Measurements from ENCODE around the gene EYA4.

EYA4 gene

GRCh38 chr6:133541040-133541439, 299.9 kb downstream of the EYA4 start:
- ChIA-PET POLR2A (no interaction called here), CTCF (interaction anchor here (1.0 to 1.1 kb wide), 2 partner anchors 383 to 711 kb away, joined by 3 to 4 read pairs; no protein-coding TSS in a partner anchor)
- Histone ChIP-seq H3K4me3 (ENCODE audit: low read depth, low read length) (no peak overlapping the region), H3K4me1 (ENCODE audit: control insufficient read depth, insufficient read depth, low read length) (no peaks in the 10 kb centered on the region), H3K9me3 (ENCODE audit: control insufficient read depth, insufficient read depth, low read depth, low read length) (no peaks in the 10 kb centered on the region), H3K36me3 (ENCODE audit: control insufficient read depth in 2 of 2, insufficient read depth in 1 of 2, low read length in 2 of 2) (no peaks in the 10 kb centered on the region), H3K27ac (ENCODE audit: extremely low read depth, low read depth, low read length) (no peak overlapping the region)
- TF ChIP-seq ZNF404 (tag by site-specific recombination; IDR thresholded peaks at IDR 0.05): no peak

- H3K9me3 ChIP-seq (ENCODE audit: control insufficient read depth, insufficient read depth, low read depth, low read length): no peaks in the 10 kb centered on the region
- H3K27ac ChIP-seq (ENCODE audit: extremely low read depth, low read depth, low read length): no peak overlapping the region
- ChIA-PET CTCF (interaction anchor here (0.7 to 1.2 kb wide), 2 partner anchors 346 to 357 kb away, joined by 3 read pairs; no protein-coding TSS in a partner anchor), POLR2A (interaction anchor here (1.3 kb wide), 1 partner anchor 10 kb away, joined by 4 read pairs; no protein-coding TSS in a partner anchor)
- H3K4me1 ChIP-seq (ENCODE audit: control insufficient read depth, insufficient read depth, low read length): no peaks in the 10 kb centered on the region
- H3K36me3 ChIP-seq (ENCODE audit: control insufficient read depth in 2 of 2, insufficient read depth in 1 of 2, low read length in 2 of 2): no peaks in the 10 kb centered on the region
- H3K4me3 ChIP-seq (ENCODE audit: low read depth, low read length): no peak overlapping the region
- TF ChIP-seq PRDM1 (tag by site-specific recombination; IDR thresholded peaks at IDR 0.05): no peak
- TF ChIP-seq ZNF677 (tag by site-specific recombination; IDR thresholded peaks at IDR 0.05): no peak
- no peak for TF ChIP-seq YY1 (tag by site-specific recombination; IDR thresholded peaks at IDR 0.05)
- TF ChIP-seq ZNF747 (tag by site-specific recombination; IDR thresholded peaks at IDR 0.05): no peak
- no peak for TF ChIP-seq KLF9 (tag by site-specific recombination; IDR thresholded peaks at IDR 0.05; ENCODE audit: low read depth)
- no peak for TF ChIP-seq ZNF423 (tag by site-specific recombination; IDR thresholded peaks at IDR 0.05)
- no peak for TF ChIP-seq ZBTB8A (tag by site-specific recombination; IDR thresholded peaks at IDR 0.05)
- no peak for TF ChIP-seq ZNF132 (tag by site-specific recombination; IDR thresholded peaks at IDR 0.05; ENCODE audit: borderline replicate concordance)
- TF ChIP-seq GFI1B (tag by site-specific recombination; IDR thresholded peaks at IDR 0.05): no peak
- no peak for TF ChIP-seq ZNF335 (tag by site-specific recombination; conservative IDR thresholded peaks at IDR 0.05)
- TF ChIP-seq HOXA7 (CRISPR knock-in tag; IDR thresholded peaks at IDR 0.05; ENCODE audit: borderline replicate concordance): no peak
Measured at GRCh38 chr6:133542056-133542821, 301.1 kb downstream of the EYA4 start.

GRCh38 chr6:133544419-133544818, 303.3 kb downstream of the EYA4 start:
- Histone ChIP-seq H3K4me1 (ENCODE audit: control insufficient read depth, insufficient read depth, low read length) (no peaks in the 10 kb centered on the region), H3K4me3 (ENCODE audit: low read depth, low read length) (no peak overlapping the region), H3K27ac (ENCODE audit: extremely low read depth, low read depth, low read length) (no peak overlapping the region), H3K36me3 (ENCODE audit: control insufficient read depth in 2 of 2, insufficient read depth in 1 of 2, low read length in 2 of 2) (no peaks in the 10 kb centered on the region), H3K9me3 (ENCODE audit: control insufficient read depth, insufficient read depth, low read depth, low read length) (no peaks in the 10 kb centered on the region)
- TF ChIP-seq ZNF529 (tag by site-specific recombination; IDR thresholded peaks at IDR 0.05; ENCODE audit: insufficient replicate concordance): no peak
- TF ChIP-seq ZNF404 (tag by site-specific recombination; IDR thresholded peaks at IDR 0.05): no peak
- no peak for TF ChIP-seq ZNF610 (tag by site-specific recombination; IDR thresholded peaks at IDR 0.05; ENCODE audit: borderline replicate concordance)
- no peak for TF ChIP-seq ZNF239 (tag by site-specific recombination; IDR thresholded peaks at IDR 0.05)
- no peak for TF ChIP-seq ZNF266 (tag by site-specific recombination; IDR thresholded peaks at IDR 0.05; ENCODE audit: low read depth)
- TF ChIP-seq ZNF311 (tag by site-specific recombination; IDR thresholded peaks at IDR 0.05; ENCODE audit: borderline replicate concordance): no peak
- TF ChIP-seq ZFP69B (tag by site-specific recombination; IDR thresholded peaks at IDR 0.05): no peak
- TF ChIP-seq ZBTB10 (tag by site-specific recombination; IDR thresholded peaks at IDR 0.05): no peak
- TF ChIP-seq HOXD13 (CRISPR knock-in tag; IDR thresholded peaks at IDR 0.05; ENCODE audit: borderline replicate concordance): no peak
- no peak for TF ChIP-seq ZNF146 (tag by site-specific recombination; IDR thresholded peaks at IDR 0.05)
- TF ChIP-seq ZNF175 (tag by site-specific recombination; IDR thresholded peaks at IDR 0.05): no peak
- no peak for TF ChIP-seq ZNF776 (tag by site-specific recombination; IDR thresholded peaks at IDR 0.05; ENCODE audit: borderline replicate concordance)
- TF ChIP-seq ZNF621 (tag by site-specific recombination; IDR thresholded peaks at IDR 0.05): no peak
- TF ChIP-seq ZNF585B (tag by site-specific recombination; IDR thresholded peaks at IDR 0.05): no peak
- TF ChIP-seq ZNF837 (tag by site-specific recombination; IDR thresholded peaks at IDR 0.05): no peak
- TF ChIP-seq ZIC2 (tag by site-specific recombination; IDR thresholded peaks at IDR 0.05): no peak
- no peak for TF ChIP-seq ZNF280D (tag by site-specific recombination; IDR thresholded peaks at IDR 0.05)
- CTCF ChIA-PET: interaction anchor here (0.6 to 1.5 kb wide), 4 partner anchors 12 to 553 kb away, joined by 3 to 4 read pairs (median 4); no protein-coding TSS in a partner anchor
- POLR2A ChIA-PET: no interaction called here
